ENCODE measurements around the gene SPR. TPM values are rescaled to one million over a fixed set of nuclear protein-coding genes. Genes with fewer than 3 reads are reported as not detected.
"Not testable (repeated sequence)": the region's sequence is repeated elsewhere in the genome, so short reads cannot be mapped to it uniquely, and the experiment has no call there.

The SPR gene
- total and polyA plus RNA-seq, 2 of the 4 experiments (the other 2 are of a cell fraction), result 14.3 to 17.4 TPM

- H2BK5ac ChIP-seq (ENCODE audit: low read depth, low read length, poor library complexity, severe bottlenecking); H3K27ac ChIP-seq (ENCODE audit: insufficient read depth, low read length); H3K14ac ChIP-seq (replicated peaks; ENCODE audit: low read depth, low read length); BruUV-seq (replicated peaks); H3K4me1 ChIP-seq (ENCODE audit: control insufficient read depth, insufficient read depth, low read length); dilution Hi-C loops (cut with HindIII; ENCODE audit: low sequenced_read_pairs, unreplicated experiment); H3K9me3 ChIP-seq (ENCODE audit: control insufficient read depth, insufficient read depth, low read length); H3K4me2 ChIP-seq (ENCODE audit: low read depth, low read length); POLR2A ChIA-PET (ENCODE audit: unreplicated experiment); H2AK5ac ChIP-seq (ENCODE audit: low read depth, low read length); H3K9me1 ChIP-seq (ENCODE audit: insufficient read depth, low read length); H3K23ac ChIP-seq (ENCODE audit: low read depth, low read length); H2BK120ac ChIP-seq (ENCODE audit: low read depth, low read length); H3K18ac ChIP-seq (ENCODE audit: low read depth, low read length); H3K4me3 ChIP-seq (ENCODE audit: insufficient read depth, low read depth, low read length); ATAC-seq (ENCODE audit: low read depth); H2BK15ac ChIP-seq (ENCODE audit: low read depth, low read length); H3K36me3 ChIP-seq (ENCODE audit: control insufficient read depth, insufficient read depth, low read length); in situ Hi-C loops (cut with MboI; ENCODE audit: low sequenced_read_pairs); H2AFZ ChIP-seq (replicated peaks; ENCODE audit: low read length, poor library complexity); H4K91ac ChIP-seq (ENCODE audit: insufficient read depth, low read depth, low read length); H3K4ac ChIP-seq (ENCODE audit: low read depth, low read length); H3K79me1 ChIP-seq (ENCODE audit: low read depth in 1 of 2, low read length in 2 of 2); H3K56ac ChIP-seq (ENCODE audit: extremely low read depth, insufficient read depth, low read length); H2AK9ac ChIP-seq (replicated peaks; ENCODE audit: low read depth, low read length, poor library complexity); DNase-seq; intact Hi-C loops (cut with micrococcal nuclease); H4K5ac ChIP-seq (ENCODE audit: low read depth, low read length); H4K8ac ChIP-seq (ENCODE audit: low read depth in 2 of 2, low read length in 2 of 2); H2BK20ac ChIP-seq (ENCODE audit: low read depth, low read length); H3K9ac ChIP-seq (ENCODE audit: low read depth, low read length); H4K20me1 ChIP-seq (ENCODE audit: insufficient read depth, low read length): not testable (repeated sequence)
- peaks cover 61% of the 10 kb centered on the region for H3K27me3 ChIP-seq (ENCODE audit: control insufficient read depth, insufficient read depth, low read length)
- CTCF ChIA-PET, result interaction anchor here (0.6 kb wide), 1 partner anchor 459 kb away, joined by 5 read pairs; no protein-coding TSS in a partner anchor
- WGBS, 2 experiments (ENCODE audit: extremely low coverage in 2 of 2, insufficient read length in 1 of 2), result no CpG with 5 or more reads among the region's 13 CpGs
These were observed 20.2 kb downstream of the SPR start for GRCh38 chr2:72907369-72907768.
